Measurements from ENCODE around the gene GGPS1. TPM values are rescaled to one million over a fixed set of nuclear protein-coding genes. Genes with fewer than 3 reads are reported as not detected.
"Not testable (repeated sequence)": the region's sequence is repeated elsewhere in the genome, so short reads cannot be mapped to it uniquely, and the experiment has no call there.

GGPS1 gene
- total RNA-seq, 4 donors from 2014 or later = 18.9 to 26.5 (median 21.4) TPM

GRCh38 chr1:235357485-235358373, 29.4 kb downstream of the GGPS1 start:
- 63% methylated on average over 11 of the region's 11 CpGs for WGBS
- DNase-seq (ENCODE audit: low spot score in 2 of 2) = no peak
- H3K9me3 ChIP-seq = no peaks in the 10 kb centered on the region
- no peaks in the 10 kb centered on the region for H3K27me3 ChIP-seq
- TF ChIP-seq POLR2A (IDR thresholded peaks at IDR 0.05) = no peak
- TF ChIP-seq, protein P1, sequence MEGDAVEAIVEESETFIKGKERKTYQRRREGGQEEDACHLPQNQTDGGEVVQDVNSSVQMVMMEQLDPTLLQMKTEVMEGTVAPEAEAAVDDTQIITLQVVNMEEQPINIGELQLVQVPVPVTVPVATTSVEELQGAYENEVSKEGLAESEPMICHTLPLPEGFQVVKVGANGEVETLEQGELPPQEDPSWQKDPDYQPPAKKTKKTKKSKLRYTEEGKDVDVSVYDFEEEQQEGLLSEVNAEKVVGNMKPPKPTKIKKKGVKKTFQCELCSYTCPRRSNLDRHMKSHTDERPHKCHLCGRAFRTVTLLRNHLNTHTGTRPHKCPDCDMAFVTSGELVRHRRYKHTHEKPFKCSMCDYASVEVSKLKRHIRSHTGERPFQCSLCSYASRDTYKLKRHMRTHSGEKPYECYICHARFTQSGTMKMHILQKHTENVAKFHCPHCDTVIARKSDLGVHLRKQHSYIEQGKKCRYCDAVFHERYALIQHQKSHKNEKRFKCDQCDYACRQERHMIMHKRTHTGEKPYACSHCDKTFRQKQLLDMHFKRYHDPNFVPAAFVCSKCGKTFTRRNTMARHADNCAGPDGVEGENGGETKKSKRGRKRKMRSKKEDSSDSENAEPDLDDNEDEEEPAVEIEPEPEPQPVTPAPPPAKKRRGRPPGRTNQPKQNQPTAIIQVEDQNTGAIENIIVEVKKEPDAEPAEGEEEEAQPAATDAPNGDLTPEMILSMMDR (IDR thresholded peaks at IDR 0.05) = no peak
- no peak for TF ChIP-seq EP300 (IDR thresholded peaks at IDR 0.05)
- TF ChIP-seq POLR2AphosphoS5 (IDR thresholded peaks at IDR 0.05) = no peak
- no peaks in the 10 kb centered on the region for H3K36me3 ChIP-seq
- H3K27ac ChIP-seq = no peak overlapping the region
- no peaks in the 10 kb centered on the region for H3K4me1 ChIP-seq
- no peak overlapping the region for H3K4me3 ChIP-seq

GRCh38 chr1:235358899-235359298, 30.5 kb downstream of the GGPS1 start:
- Histone ChIP-seq H3K9me3 (no peaks in the 10 kb centered on the region), H3K27me3 (no peaks in the 10 kb centered on the region), H3K27ac (no peak overlapping the region), H3K36me3 (no peaks in the 10 kb centered on the region), H3K4me1 (no peaks in the 10 kb centered on the region), H3K4me3 (no peak overlapping the region)
- WGBS = 86% methylated on average over 3 of the region's 3 CpGs
- TF ChIP-seq POLR2AphosphoS5 (IDR thresholded peaks at IDR 0.05) (no peak), POLR2A (IDR thresholded peaks at IDR 0.05) (no peak), EP300 (IDR thresholded peaks at IDR 0.05) (no peak)
- TF ChIP-seq, protein P1 (IDR thresholded peaks at IDR 0.05) = no peak
- DNase-seq (ENCODE audit: low spot score in 2 of 2) = no peak

DNA sequence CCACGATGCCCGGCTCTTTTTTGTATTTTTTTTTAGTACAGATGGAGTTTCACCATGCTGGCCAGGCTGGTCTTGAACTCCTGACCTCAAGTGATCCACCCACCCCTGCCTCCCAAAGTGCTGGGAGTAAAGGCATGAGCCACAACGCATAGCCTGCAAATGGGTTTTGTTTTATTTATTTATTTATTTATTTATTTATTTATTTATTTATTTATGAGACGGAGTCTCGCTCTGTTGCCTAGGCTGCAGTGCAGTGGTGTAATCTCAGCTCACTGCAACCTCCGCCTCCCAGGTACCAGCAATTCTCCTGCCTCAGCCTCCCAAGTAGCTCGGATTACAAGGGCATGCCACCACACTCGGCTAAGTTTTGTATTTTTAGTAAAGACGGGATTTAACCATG, 35.8 kb downstream of the GGPS1 start:
- H3K27ac ChIP-seq; H3K36me3 ChIP-seq; H3K4me3 ChIP-seq; DNase-seq (ENCODE audit: low spot score in 2 of 2); H3K9me3 ChIP-seq; H3K4me1 ChIP-seq; H3K27me3 ChIP-seq: not testable (repeated sequence)
- 96% methylated on average over 9 of the region's 9 CpGs for WGBS

DNA sequence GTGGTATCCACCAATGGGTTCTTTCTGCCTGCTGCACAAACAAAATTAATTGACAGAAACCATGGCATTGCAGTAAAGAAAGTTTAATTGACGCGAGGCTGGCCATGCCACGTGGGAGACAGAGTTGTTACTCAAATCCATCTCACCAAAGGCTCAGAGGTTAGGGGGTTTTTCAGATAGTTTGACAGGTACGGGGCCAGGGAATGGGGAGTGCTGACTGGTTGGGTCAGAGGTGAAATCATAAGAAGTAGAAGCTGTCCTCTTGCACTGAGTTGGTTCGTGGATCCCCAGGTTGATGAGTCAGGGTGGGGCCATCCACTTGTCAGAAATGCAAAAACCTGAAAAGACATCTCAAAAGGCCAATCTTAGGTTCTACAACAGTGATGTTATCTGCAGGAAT, 37.9 kb downstream of the GGPS1 start:
- no peak for DNase-seq (ENCODE audit: low spot score in 2 of 2)
- TF ChIP-seq EP300 (IDR thresholded peaks at IDR 0.05) (no peak), POLR2A (IDR thresholded peaks at IDR 0.05) (no peak)
- Histone ChIP-seq H3K4me1 (peaks cover 6% of the 10 kb centered on the region), H3K4me3 (no peak overlapping the region), H3K36me3 (no peaks in the 10 kb centered on the region), H3K27ac (no peak overlapping the region), H3K27me3 (no peaks in the 10 kb centered on the region), H3K9me3 (no peaks in the 10 kb centered on the region)
- 89% methylated on average over 5 of the region's 5 CpGs for WGBS

DNA sequence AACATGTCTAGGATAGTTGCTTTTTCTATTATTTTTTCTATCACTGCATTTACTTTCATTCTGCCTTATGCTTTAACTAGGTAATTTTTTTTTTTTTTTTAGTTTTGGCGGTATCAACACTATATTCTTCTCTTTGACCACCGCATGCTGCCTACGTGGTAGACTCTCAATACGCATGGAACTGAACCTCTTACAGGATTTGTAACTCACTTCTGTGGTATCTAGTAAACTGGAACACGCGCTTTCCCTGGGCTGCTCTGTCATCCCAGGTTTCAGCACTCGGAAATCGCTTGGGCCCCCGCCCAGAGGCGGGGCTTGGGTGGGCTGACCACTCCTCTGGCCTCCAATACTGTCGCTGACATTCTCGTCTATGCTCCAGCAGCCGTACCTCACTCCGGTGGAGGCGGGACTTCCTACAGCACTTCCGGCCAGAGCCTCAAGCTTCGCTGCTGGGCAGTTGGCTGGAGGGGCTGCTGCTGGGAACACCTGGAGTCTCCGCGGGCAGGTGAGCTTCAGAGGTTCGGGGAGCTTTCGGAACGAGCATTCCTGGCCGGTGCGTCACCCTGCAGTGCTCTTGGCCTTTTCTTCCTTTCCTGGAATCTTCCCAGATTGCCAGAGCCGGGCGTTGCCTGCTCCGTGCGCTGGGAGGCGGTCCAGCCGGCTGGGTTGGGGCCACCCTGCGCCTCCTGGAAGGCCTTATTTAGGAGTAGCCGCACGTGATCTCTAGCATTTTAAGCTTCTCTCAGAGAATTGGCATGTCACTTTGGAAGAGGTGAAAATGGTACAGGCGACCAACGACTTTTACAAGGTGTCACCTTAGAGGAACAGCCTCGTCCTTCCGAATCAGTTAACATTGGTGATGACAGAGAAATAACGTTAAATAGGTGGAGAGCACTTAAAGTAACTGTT, 38.9 kb downstream of the GGPS1 start, which contains the start of gene TBCE:
TBCE (plus strand) TSS at position 428 of the 909 bp plus-strand sequence. CDS start 12,623 bp downstream, outside the sequence.
- TF ChIP-seq POLR2A (IDR thresholded peaks at IDR 0.05) (peak in 1 of 2 donors; percentile 51), EP300 (IDR thresholded peaks at IDR 0.05) (no peak), POLR2AphosphoS5 (IDR thresholded peaks at IDR 0.05) (peak in 2 of 3 donors; percentile 60 to 62)
- TF ChIP-seq, protein P1 (IDR thresholded peaks at IDR 0.05) = no peak
- WGBS = under 1% methylated on average over 32 of the region's 38 CpGs
- peak within 1 kb of the TSS; percentile 77 for H3K27ac ChIP-seq

DNA sequence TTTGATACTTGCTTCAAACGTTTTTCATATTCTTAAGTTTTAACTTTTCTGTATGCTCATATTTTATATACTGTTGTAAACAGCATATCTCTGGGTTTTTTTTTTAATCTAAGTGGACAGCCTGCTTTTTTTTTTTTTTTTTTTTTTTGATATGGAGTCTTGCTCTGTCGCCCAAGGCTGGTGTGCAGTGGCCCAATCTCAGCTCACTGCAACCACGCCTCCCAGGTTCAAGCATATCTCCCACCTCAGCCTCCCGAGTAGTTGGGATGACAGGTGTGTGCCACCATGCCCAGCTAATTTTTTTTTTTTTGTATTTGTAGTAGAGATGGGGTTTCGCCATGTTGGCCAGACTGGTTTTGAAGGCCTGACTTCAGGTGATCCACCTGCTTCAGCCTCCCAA, 40.1 kb downstream of the GGPS1 start:
- no peaks in the 10 kb centered on the region for H3K36me3 ChIP-seq
- no peak for DNase-seq (ENCODE audit: low spot score in 2 of 2)
- H3K27ac ChIP-seq = no peak overlapping the region
- no peaks in the 10 kb centered on the region for H3K9me3 ChIP-seq
- peaks cover 6% of the 10 kb centered on the region for H3K4me1 ChIP-seq
- WGBS = 78% methylated on average over 5 of the region's 5 CpGs
- no peaks in the 10 kb centered on the region for H3K27me3 ChIP-seq
- TF ChIP-seq POLR2AphosphoS5 (IDR thresholded peaks at IDR 0.05) (no peak), POLR2A (IDR thresholded peaks at IDR 0.05) (no peak), EP300 (IDR thresholded peaks at IDR 0.05) (no peak)
- TF ChIP-seq, protein P1 (IDR thresholded peaks at IDR 0.05) = no peak
- no peak overlapping the region for H3K4me3 ChIP-seq

More for the DNA sequence above, 38.9 kb downstream of the GGPS1 start, which contains the start of gene TBCE:
- Histone ChIP-seq H3K36me3 (no peaks in the 10 kb centered on the region), H3K4me3 (peak within 1 kb of the TSS; percentile 74), H3K4me1 (peaks cover 6% of the 10 kb centered on the region), H3K9me3 (no peaks in the 10 kb centered on the region), H3K27me3 (no peaks in the 10 kb centered on the region)
- peak; percentile 97 for DNase-seq (ENCODE audit: low spot score in 2 of 2)
